AG10803 (cell line): ENCODE data around the gene SCN11A.

Experiments used
- DNase-seq: peaks from one replicate; pipeline ENCODE4 v3.0.0; 2010; ENCODE audit warnings: low read depth
- H3K4me3 ChIP-seq: 2 replicates; pipeline ENCODE4 v1.5.1; 2011; ENCODE audit warnings: mild to moderate bottlenecking, low read length, control low read depth
- CTCF ChIP-seq: conservative IDR thresholded peaks from 2 replicates; pipeline ENCODE4 v1.5.1; 2011; ENCODE audit warnings: mild to moderate bottlenecking, low read length, control low read depth, inconsistent platforms

SCN11A gene

GRCh38 chr3:39005295-39005694, 46.4 kb downstream of the SCN11A start:
- TF ChIP-seq CTCF, result no peak
- no peak for DNase-seq
- no peak overlapping the region for H3K4me3 ChIP-seq
